ENCODE results near the gene ABCB1. TPM values are rescaled to one million over a fixed set of nuclear protein-coding genes. Genes with fewer than 3 reads are reported as not detected.
"Not testable (repeated sequence)": the region's sequence is repeated elsewhere in the genome, so short reads cannot be mapped to it uniquely, and the experiment has no call there.

The ABCB1 gene
- total RNA-seq, 1 donor from 2014 or later, result 16.2 TPM

DNA sequence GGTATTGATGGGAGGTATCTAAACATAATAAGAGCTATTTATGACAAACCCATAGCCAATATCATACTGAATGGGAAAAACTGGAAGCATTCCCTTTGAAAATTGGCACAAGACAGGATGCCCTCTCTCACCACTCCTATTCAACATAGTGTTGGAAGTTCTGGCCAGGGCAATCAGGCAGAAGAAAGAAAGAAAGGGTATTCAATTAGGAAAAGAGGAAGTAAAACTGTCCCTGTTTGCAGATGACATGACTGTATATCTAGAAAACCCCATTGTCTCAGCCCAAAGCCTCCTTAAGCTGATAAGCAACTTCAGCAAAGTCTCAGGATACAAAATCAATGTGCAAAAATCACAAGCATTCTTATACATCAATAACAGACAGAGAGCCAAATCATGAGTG lies 131.5 kb downstream of the ABCB1 start:
- DNase-seq, result not testable (repeated sequence)

GRCh38 chr7:87465534-87465880 lies 135.2 kb downstream of the ABCB1 start:
- DNase-seq, result not testable (repeated sequence)

DNA sequence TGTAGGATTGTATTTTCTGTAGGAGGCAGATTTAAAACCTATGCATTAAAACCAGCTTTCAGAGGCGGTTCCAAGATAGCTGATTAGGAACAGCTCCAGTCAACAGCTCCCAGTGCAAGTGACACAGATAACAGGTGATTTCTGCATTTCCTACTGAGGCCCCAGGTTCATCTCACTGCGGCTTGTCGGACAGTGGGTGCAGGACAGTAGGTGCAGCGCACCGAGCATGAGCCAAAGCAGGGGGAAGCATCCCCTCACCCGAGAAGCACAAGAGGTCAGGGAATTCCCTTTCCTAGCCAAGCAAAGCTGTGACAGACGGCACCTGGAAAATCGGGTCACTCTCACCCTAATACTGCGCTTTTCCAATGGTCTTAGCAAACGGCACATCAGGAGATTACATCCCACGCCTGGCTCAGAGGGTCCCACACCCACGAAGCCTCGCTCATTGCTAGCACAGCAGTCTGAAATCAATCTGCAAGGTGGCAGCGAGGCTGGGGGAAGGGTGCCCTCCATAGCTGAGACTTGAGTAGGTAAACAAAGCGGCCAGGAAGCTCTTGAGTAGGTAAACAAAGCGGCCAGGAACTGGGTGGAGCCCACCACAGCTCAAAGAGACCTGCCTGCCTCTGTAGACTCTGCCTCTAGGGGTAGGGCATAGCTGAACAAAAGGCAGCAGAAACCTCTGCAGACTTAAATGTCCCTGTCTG lies 135.7 kb downstream of the ABCB1 start:
- DNase-seq, result not testable (repeated sequence)

- no peak for DNase-seq
Measured at GRCh38 chr7:87463982-87464381, 136.7 kb downstream of the ABCB1 start.

DNA sequence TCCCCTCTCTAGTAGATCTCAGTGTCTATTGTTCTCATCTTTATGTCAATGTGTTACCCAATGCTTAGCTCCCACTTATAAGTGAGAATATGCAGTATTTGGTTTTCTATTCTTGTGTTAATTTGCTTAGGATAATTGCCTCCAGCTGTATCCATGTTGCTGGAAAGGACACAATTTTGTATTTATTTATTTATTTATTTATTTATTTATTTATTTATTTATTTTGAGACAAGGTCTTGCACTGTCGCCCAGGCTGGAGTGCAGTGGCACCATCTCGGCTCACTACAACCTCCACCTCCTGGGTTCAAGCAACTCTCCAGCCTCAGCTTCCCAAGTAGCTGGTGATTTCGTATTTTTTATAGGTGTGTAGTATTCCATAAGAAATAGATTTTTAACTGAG lies 140.2 kb downstream of the ABCB1 start:
- not testable (repeated sequence) for DNase-seq

DNA sequence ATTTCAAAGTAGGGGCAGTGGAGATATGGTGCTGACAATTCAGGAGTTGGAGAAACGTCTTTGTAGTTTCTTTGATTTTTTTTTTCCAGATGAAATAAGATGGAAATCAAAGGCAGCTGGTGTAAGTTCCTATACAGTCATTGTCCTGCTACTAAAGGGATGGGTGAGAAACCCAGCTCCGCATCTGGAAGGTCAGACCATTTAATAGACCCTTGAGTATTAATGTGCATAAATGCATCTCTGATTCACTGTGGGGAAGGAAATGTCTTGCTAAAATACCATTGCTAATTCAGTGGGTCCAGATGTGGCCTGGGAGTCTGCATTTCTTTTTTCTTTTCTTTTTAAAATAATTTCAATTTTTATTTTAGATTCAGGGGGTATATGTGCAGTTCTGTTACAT lies 140.7 kb downstream of the ABCB1 start:
- DNase-seq, result no peak

GRCh38 chr7:87458148-87458547 lies 142.5 kb downstream of the ABCB1 start:
- no peak for DNase-seq

DNA sequence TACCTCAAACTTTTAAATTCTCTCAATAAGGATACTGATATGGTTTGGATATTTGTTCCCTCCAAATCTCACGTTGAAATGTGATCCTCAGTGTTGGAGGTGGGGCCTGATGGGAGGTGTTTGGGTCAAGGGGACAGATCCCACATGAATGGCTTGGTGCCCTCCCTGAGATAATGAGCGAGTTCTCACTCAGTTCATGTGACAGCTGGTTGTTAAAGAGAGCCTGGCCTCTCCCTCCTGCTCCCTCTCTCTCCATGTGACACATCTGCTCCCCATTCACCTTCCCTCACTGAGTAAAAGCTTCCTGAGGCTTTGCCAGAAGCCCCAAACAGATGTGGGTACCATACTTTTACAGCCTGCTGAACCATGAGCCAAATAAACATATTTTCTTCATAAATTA lies 144.4 kb downstream of the ABCB1 start:
- no peak for DNase-seq

Other genes with a start within 250 kb of the ABCB1 start
- gene ABCB4, start 125.2 kb downstream of the ABCB1 start, total RNA-seq, result 0.14 and 0.34 TPM in 2 replicates
- 0.88 and 1.7 TPM in 2 replicates for gene RUNDC3B, start 27.5 kb upstream of the ABCB1 start, total RNA-seq